ENCODE results near the gene KCTD1. TPM values are rescaled to one million over a fixed set of nuclear protein-coding genes. Genes with fewer than 3 reads are reported as not detected.

Gene KCTD1
- total RNA-seq, 2 donors from 2014 or later = 12.2 to 36.3 TPM

DNA sequence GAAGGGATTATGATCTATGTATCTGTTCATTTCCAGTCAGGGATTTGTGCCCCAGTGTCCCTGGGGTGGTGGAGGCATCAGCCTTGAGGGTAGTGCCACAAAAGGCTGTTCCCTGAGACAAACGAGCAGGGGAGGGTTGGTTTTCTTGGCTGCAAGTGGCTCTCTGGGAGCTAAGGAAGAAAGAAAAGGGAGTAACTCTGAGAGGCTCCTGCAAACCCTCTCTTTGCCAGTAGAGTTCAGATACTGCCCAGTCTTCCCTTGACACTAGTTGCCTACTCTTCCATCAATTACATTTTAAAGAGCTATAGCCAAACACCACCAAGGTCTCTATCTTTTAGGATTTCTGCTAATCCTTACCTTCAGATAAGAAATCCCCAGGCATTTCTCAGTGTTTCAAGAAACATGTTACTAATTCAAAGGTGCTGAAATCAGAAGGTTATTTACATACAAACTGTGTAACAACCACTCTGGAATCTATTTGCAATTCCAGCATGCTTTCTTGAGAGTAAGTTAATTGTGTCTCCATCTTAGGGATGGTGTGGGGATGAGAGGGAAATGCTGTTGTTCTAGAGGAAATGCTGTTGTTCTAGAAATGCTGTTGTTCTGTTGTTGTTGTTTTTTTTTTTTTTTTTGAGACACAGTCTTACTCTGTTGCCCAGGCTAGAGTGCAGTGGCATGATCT, 18.7 kb upstream of the KCTD1 start:
- Histone ChIP-seq H3K27ac (no peak overlapping the region), H3K36me3 (replicated peaks in 1 of 2; ENCODE audit: insufficient read depth in 1 of 2, low read depth in 2 of 2) (no peaks in the 10 kb centered on the region), H3K9me3 (no peaks in the 10 kb centered on the region), H3K4me3 (no peak overlapping the region), H3K27me3 (no peaks in the 10 kb centered on the region), H3K4me1 (peaks cover 16% of the 10 kb centered on the region)
- ATAC-seq = no peak
- no peak for DNase-seq
- intact Hi-C loops (cut with DNase I) = no loop called here
- WGBS, 2 donors = 47 to 91% methylated on average over 1 of the region's 1 CpG
- no peak for TF ChIP-seq POLR2A (IDR thresholded peaks at IDR 0.05)
- TF ChIP-seq, protein P1, sequence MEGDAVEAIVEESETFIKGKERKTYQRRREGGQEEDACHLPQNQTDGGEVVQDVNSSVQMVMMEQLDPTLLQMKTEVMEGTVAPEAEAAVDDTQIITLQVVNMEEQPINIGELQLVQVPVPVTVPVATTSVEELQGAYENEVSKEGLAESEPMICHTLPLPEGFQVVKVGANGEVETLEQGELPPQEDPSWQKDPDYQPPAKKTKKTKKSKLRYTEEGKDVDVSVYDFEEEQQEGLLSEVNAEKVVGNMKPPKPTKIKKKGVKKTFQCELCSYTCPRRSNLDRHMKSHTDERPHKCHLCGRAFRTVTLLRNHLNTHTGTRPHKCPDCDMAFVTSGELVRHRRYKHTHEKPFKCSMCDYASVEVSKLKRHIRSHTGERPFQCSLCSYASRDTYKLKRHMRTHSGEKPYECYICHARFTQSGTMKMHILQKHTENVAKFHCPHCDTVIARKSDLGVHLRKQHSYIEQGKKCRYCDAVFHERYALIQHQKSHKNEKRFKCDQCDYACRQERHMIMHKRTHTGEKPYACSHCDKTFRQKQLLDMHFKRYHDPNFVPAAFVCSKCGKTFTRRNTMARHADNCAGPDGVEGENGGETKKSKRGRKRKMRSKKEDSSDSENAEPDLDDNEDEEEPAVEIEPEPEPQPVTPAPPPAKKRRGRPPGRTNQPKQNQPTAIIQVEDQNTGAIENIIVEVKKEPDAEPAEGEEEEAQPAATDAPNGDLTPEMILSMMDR (IDR thresholded peaks at IDR 0.05) = no peak

DNA sequence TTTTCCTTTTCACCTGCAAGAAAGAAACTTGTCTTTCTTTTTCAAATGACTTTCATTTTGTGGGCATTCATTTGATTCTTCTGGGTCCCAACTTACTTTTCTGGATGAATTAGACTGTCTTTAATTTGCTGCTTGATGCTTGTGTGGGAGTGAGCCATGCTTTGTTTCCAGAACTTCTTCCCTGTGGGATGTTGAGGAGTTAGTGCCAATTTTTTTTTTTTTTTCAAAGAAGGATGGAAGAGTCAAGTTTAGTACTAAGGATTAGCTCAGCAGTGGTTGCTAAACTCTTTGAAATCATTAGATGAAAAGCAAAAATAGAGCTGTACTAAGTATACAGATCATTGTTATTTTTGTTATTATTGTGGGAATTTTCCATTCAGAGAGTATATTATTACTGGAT, 17.2 kb upstream of the KCTD1 start:
- no peak for TF ChIP-seq POLR2A (IDR thresholded peaks at IDR 0.05)
- TF ChIP-seq, protein P1 (IDR thresholded peaks at IDR 0.05) = no peak
- intact Hi-C loops (cut with DNase I) = no loop called here
- no peak overlapping the region for H3K4me3 ChIP-seq
- no peaks in the 10 kb centered on the region for H3K36me3 ChIP-seq (replicated peaks in 1 of 2; ENCODE audit: insufficient read depth in 1 of 2, low read depth in 2 of 2)
- H3K4me1 ChIP-seq = peaks cover 16% of the 10 kb centered on the region
- no peak for ATAC-seq
- DNase-seq = no peak
- H3K9me3 ChIP-seq = no peaks in the 10 kb centered on the region
- no peak overlapping the region for H3K27ac ChIP-seq
- H3K27me3 ChIP-seq = no peaks in the 10 kb centered on the region

DNA sequence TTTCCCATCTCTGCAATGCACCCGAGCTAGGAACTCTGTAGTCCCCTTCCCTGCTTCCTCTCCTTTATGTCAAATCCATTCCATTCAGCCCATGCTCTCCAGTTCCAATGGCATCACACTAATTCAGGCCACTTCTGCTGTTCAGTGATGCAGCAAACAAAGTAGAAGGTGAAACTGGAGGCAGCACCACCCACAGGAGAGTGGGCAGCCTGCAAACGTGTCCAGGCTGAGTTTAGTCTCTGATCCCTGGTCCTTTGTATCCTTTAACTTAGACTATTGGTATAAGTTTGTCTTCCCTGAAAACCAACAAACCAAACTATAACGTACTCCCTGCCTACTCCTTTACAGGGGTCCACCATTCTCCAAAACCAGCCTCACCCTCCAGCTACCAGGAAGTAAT, 14.7 kb upstream of the KCTD1 start:
- ATAC-seq = no peak
- WGBS, 2 donors = 68 to 70% methylated on average over 3 of the region's 3 CpGs

DNA sequence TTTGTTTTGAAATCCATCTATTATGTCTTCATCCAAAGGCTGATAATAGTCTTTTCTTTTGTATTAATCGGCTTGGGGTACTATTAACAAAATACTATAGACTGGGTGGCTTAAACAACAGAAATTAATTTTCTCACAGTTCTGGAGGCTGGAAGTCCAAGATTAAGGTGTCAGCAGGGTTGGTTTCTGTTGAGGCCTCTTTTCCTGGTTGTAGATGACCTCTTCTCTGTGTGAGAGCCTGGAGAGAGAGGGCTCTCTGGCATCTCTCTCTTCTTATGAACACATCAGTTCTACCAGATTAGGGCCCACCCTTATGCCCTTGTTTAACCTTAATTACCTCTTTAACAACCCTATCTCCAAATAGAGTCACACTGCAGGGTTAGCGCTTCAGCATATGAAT, 14.2 kb upstream of the KCTD1 start:
- 89 to 93% methylated on average over 2 of the region's 2 CpGs for WGBS, 2 donors
- Histone ChIP-seq H3K9me3 (no peaks in the 10 kb centered on the region), H3K27me3 (no peaks in the 10 kb centered on the region), H3K36me3 (replicated peaks in 1 of 2; ENCODE audit: insufficient read depth in 1 of 2, low read depth in 2 of 2) (no peaks in the 10 kb centered on the region), H3K4me1 (no peaks in the 10 kb centered on the region), H3K4me3 (no peak overlapping the region), H3K27ac (no peak overlapping the region)
- intact Hi-C loops (cut with DNase I) = no loop called here
- no peak for ATAC-seq
- TF ChIP-seq POLR2A (IDR thresholded peaks at IDR 0.05) = no peak
- TF ChIP-seq, protein P1 (IDR thresholded peaks at IDR 0.05) = no peak
- DNase-seq = no peak

More for the DNA sequence above, 14.7 kb upstream of the KCTD1 start:
- intact Hi-C loops (cut with DNase I) = no loop called here
- Histone ChIP-seq H3K36me3 (replicated peaks in 1 of 2; ENCODE audit: insufficient read depth in 1 of 2, low read depth in 2 of 2) (no peaks in the 10 kb centered on the region), H3K4me3 (no peak overlapping the region), H3K27ac (no peak overlapping the region), H3K4me1 (no peaks in the 10 kb centered on the region), H3K9me3 (no peaks in the 10 kb centered on the region), H3K27me3 (no peaks in the 10 kb centered on the region)
- no peak for TF ChIP-seq POLR2A (IDR thresholded peaks at IDR 0.05)
- TF ChIP-seq, protein P1 (IDR thresholded peaks at IDR 0.05) = no peak
- no peak for DNase-seq

DNA sequence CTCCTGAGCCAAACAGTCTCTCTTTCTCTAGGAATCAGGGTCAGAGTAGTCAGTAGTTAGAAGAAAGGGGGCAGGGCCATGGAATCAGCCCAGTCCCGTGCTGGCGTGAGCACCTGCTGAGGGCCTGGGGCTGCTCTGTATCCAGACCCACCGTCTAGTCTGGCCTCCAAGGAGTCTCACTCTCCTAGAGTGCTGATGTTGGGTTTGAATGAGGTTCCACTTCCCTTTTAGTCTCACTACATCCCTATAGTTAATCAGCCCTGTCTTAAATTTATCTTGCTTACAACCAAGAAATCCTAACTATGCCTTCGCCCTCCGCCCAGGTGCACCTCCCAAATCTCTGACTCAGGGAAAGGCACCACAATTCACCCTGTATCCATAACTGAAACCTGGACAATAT, 13.4 kb upstream of the KCTD1 start:
- WGBS, 2 donors = 83 to 94% methylated on average over 5 of the region's 5 CpGs
- H3K4me3 ChIP-seq = no peak overlapping the region
- no peaks in the 10 kb centered on the region for H3K36me3 ChIP-seq (replicated peaks in 1 of 2; ENCODE audit: insufficient read depth in 1 of 2, low read depth in 2 of 2)
- no peaks in the 10 kb centered on the region for H3K4me1 ChIP-seq
- TF ChIP-seq POLR2A (IDR thresholded peaks at IDR 0.05) = no peak
- TF ChIP-seq, protein P1 (IDR thresholded peaks at IDR 0.05) = no peak
- no peak overlapping the region for H3K27ac ChIP-seq
- no peak for ATAC-seq
- intact Hi-C loops (cut with DNase I) = no loop called here
- no peak for DNase-seq
- no peaks in the 10 kb centered on the region for H3K27me3 ChIP-seq
- no peaks in the 10 kb centered on the region for H3K9me3 ChIP-seq

Measured in body of pancreas (tissue), 4 donors.